HG02870 (cell line): ENCODE measurements around the gene NUP85.
A peak's percentile ranks its signal among the peaks of the same experiment; 100 is the strongest.
"Not testable (repeated sequence)": the region's sequence is repeated elsewhere in the genome, so short reads cannot be mapped to it uniquely, and the experiment has no call there.

Source experiments
- ATAC-seq: cut with Tn5 transposase; IDR thresholded peaks from one replicate; pipeline ENCODE4 v1.9.1; 2021; ENCODE audit warnings: mild to moderate bottlenecking, moderate library complexity; ENCODE audit not compliant: unreplicated experiment

Gene NUP85

DNA sequence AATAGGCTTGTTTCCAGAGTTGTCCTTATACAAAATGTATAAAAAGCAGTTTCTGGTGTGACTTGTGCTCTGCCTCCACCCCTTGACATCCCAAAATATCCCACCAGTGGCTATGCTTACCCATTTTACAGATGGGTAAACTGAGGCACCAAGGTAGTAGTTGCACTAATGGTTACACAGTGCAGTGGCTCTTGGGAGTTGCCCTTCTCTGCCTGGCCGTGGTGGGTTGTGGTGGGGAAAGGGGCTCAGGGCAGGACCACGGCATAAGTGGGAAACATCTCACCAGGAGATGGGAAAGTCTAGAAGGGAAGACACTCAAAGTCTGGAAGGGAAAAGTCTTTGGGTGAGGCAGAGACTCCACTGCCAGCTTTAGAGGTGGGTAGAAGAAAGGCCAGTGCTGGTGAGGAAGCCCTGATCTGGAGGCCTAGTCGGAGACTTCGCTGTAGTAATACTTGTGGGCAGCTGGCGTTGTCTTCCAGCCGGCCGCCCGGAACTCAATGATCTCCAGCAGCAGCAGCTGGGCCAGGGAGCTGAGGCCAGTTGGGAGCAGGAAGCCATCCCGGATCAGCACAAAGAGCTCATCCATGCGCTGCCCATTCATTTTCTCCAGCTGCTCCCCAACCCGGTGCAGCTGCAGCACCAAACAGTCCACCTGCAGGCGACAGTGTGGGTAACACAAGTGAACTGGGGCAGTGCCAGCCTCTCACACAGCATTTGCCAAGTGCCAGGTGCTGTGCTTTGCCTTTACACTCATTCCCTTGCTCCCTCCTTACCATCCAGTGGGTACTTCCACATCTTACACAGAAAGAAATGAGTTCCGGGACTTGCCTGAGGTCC is 61.1 kb downstream of the NUP85 start:
- no peak for ATAC-seq

DNA sequence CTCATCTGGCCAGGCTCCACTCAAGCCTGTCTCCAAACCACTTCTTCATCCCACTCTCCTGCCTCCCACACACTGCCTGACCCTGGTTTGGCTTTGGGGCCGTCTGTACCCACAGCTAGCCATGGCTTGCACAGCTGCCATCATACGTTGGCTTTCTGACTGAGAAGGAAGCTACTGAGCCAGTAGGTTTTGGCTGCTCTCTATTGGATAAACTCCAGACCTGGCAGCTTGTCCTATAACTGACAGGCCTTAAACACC is 61.6 kb downstream of the NUP85 start:
- no peak for ATAC-seq

GRCh38 chr17:75267411-75268232 is 62.1 kb downstream of the NUP85 start:
- no peak for ATAC-seq

DNA sequence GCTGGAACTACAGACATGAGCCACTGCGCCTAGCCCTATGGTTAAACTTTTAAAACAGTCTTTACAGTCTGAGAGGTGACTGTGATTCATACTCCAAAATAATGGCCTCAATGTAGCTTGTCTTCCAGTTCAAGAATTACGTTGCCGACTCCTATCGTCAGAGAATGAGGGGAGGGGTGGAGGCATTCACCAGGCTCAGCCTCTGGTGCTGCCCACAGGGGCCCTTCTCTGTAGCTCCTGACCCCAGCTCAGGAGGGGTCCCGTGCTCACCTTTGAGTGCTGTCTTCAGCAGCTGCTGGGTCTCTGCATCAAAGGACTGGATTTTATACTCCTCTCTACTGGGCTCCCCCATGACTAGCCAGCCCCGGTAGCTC is 64.4 kb downstream of the NUP85 start:
- ATAC-seq = no peak

DNA sequence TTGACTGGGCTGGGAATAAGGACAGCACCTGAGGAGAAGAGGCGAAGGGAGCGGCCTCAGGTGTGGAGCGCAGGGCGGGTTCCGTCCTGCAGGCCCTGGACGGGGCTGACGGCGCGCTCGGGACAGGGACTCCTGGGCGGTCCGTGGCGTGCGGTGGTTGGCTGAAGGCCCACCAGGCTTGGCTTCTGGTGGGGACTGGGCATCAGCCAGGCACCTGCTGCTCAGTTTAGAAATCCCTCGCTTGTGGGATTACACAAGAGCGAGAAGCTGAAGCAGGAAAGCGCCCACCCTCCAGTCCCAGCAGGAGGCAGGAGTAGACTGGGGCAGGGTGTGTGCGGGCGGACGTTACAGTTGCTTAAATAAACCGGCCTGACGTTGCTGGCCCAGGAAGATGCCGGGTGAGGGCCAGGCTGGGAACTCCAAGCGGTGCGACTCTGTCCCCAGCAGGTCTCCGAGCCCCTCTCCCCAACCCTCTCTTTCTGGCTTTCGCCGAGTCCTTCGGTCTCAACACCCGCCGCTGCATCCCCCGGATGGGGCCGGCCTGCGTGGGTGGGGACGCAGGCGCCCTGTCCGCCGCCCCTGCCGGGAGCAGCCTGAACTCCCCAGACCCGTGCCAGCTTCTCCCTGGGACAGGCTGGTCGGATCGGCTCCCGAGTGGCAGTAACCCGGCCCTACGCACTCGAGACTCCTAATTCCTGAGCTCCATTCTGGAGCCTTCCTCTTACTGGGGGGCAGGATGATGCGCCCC is 64.9 kb downstream of the NUP85 start:
- ATAC-seq = peak; percentile 37

GRCh38 chr17:75270966-75271232 is 65.4 kb downstream of the NUP85 start, which contains the start of gene MIF4GD:
TSS of gene MIF4GD (minus strand) at chr17:75271231. CDS start at chr17:75270195, 1,036 bp downstream.
- no peak for ATAC-seq

- ATAC-seq = peak; percentile 45
Measured at GRCh38 chr17:75271233-75271954, 65.9 kb downstream of the NUP85 start.

DNA sequence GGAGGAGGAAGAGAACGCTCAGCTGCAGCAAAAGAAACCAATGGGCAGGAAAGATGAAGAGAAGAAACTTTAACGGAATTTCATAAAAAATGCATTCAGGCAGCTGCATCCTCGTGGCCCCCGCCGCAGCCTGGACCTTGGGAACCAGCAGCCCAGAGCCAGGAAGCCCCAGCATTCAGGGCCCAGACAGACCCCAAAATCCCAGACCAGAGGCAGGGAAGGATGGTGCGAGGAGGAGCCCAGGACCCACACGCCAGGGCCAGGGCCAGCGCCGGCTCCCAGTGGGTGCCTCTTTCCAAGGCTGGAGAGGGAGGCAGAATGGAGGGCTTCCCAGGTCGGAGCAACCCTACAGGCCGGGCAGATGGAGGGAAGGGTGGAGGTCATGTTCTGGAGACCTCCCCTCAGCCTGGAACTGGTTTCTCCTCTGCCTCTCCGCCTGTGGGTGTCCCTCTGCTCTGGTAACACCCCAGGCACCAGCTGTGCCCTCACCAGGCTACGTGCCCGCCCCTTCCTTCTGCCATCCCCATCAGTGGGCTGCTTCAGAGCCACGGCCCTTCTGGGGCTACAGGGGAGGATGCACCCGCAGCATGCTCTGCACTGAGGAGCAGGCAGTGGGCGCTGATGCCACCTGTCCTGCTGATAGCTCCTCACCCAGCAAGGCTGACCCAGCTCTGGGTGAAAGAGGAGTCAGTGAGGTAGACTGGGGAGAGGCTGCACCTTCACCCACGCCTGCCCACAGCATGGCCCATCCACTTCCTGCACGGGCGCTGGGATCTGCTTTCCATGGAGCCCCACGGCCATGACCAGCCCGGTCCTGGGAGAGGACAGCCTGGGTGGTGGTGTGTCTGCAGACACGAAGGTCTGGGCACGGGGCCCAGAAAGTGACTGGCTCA is 66.7 kb downstream of the NUP85 start:
- ATAC-seq = no peak

DNA sequence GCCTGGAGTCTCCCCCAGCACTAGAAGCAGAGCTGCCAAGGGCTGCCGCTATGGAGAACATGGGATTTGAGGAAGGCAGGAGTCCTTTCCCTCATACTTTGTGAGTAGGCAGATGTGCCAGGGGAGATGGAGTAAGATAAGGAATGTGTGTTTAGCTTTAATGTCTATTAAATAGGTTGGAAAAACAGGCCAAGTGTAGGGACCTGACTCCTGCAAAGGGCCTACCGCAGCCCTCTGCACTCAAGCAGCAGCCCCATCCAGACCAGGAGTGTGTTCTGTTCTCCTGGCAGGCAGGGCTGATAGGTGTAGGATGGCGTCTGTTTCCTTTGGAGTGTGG is 67.3 kb downstream of the NUP85 start:
- ATAC-seq = no peak

- ATAC-seq = no peak
Measured at GRCh38 chr17:75273977-75274708, 68.7 kb downstream of the NUP85 start.

DNA sequence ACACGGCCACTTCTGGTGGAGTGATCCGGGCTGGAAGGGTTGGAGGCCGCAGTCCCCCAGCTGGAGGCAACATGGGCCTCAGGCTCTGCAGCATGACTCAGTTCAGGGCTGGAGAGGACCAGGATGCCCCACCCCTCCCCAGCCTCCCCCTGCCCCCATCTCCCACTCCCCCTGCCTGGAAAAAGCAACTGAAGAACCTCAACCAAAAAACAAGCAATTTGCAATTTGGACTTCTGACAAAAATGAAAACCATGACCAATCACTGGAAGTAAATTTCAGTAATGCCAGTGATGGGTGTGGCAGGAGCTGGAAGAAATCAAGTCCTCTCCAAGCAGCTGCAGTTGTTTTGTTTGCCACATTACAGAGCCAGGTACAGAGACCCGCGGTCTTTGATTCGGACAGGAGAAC is 72.2 kb downstream of the NUP85 start:
- no peak for ATAC-seq

DNA sequence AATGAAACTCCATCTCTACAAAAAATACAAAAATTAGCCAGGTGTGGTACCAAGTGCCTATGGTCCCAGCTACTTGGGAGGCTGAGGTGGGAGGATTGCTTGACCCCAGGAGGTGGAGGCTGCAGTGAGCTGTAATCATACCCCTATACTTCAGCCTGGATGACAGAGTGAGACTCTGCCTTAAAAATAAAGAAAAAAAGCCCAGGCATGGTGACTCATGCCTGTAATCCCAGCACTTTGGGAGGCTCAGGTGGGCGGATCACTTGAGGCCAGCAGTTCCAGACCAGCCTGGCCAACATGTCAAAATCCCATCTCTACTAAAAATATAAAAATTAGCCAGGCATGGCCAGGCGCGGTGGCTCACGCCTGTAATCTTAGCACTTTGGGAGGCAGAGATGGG is 74.7 kb downstream of the NUP85 start:
- not testable (repeated sequence) for ATAC-seq

GRCh38 chr17:75285123-75285522 is 79.6 kb downstream of the NUP85 start:
- ATAC-seq = no peak
